ENCODE results near the gene ALDH16A1.

The ALDH16A1 gene

GRCh38 chr19:49423985-49424303 lies 29.1 kb upstream of the ALDH16A1 start:
- DNase-seq: no peak

DNA sequence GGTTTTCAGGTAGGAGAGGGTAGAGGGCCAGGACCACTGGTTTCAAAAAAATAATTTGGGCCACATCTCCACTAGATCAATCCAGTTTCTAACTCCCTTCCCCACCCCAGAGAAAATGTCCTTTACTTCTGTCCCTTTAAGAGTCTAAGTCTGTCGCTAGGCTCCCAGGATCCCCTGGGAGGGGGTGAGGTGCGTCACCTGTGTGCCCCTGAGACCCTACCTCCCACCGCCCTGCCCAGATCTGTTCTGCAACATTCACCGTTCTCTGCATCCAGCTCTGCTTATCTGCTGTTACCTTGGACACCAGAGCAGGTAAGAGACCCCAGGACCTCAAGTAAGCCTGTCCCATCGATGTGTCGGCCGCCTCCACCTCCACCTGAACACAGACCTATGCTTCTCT lies 27.8 kb upstream of the ALDH16A1 start, which contains the start of gene GFY:
Gene GFY (plus strand): TSS at position 211 of the 400 bp plus-strand sequence. CDS start 1,043 bp downstream, outside the sequence.
- DNase-seq: no peak

- DNase-seq: peak; percentile 75
Measured at GRCh38 chr19:49425922-49426592, 27.0 kb upstream of the ALDH16A1 start.

GRCh38 chr19:49427339-49427738 lies 25.7 kb upstream of the ALDH16A1 start:
- no peak for DNase-seq

- DNase-seq: peak; percentile 51
Measured at GRCh38 chr19:49427855-49428546, 25.0 kb upstream of the ALDH16A1 start.

DNA sequence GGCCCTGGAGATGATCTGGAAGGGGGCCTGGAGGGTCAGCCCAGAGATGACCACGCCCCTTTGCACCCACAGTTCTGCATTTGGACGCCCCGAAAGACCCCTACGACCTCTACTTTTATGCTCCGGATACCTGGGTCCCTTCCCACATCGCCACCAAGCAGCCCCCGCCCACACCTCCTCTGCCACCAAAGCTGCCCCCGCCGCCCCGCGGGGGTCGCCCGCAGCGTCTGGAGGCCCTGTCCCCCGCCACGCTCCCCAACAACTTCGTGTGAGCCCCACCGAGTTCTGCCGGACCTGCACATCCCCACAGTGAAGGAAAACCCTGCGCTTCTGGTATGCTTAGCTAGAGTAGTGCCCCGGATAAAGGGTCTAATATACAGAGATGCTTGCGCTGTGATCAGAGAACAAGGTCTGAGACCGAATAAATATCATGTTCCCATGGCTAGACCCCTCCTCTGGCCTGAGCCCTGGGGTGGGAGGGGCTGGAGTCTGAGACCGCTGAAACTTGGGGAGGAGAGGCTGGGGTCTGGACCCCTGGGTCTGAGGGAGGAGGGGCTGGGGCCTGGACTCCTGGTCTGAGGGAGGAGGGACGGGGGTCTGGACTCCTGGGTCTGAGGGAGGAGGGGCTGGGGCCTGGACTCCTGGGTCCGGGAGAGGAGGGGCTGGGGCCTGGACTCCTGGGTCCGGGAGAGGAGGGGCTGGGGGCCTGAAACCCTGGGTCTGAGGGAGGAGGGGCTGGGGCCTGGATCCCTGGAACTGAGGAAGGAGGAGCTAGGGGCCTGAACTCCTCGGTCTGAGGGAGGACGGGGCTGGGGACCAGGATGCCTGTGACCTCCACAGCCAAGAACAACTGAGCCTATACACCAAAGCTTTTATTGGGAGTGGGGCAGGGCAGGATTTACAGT lies 24.2 kb upstream of the ALDH16A1 start:
- DNase-seq: no peak

DNA sequence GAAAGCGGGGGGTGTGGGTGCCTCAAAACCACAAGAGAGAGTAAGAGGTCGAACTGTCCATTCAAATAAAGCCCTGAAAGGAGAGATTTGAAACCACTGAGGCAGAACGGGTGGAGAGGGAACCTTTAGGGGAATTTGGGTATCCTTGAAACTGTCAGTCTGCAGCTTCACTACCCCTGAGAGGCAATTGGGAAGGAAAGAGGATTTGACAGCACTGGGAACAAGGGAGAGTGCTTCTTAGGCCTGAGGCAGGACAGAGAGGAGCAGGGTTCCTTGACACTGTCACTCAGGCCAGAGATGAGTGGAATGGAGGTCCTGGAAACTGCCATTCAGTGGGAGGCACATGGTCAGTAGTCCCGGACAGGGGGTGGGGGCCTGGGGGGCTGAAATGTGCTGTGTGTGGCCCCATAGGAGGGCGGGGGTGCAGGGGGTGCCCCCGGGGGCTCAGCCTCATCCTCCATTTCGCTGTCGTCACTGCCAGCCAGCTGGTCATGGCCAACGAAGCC lies 22.8 kb upstream of the ALDH16A1 start:
- no peak for DNase-seq

GRCh38 chr19:49430678-49431329 lies 22.2 kb upstream of the ALDH16A1 start:
- peak; percentile 62 for DNase-seq

- DNase-seq: peak; percentile 69
Measured at GRCh38 chr19:49431330-49431749, 21.7 kb upstream of the ALDH16A1 start.

DNA sequence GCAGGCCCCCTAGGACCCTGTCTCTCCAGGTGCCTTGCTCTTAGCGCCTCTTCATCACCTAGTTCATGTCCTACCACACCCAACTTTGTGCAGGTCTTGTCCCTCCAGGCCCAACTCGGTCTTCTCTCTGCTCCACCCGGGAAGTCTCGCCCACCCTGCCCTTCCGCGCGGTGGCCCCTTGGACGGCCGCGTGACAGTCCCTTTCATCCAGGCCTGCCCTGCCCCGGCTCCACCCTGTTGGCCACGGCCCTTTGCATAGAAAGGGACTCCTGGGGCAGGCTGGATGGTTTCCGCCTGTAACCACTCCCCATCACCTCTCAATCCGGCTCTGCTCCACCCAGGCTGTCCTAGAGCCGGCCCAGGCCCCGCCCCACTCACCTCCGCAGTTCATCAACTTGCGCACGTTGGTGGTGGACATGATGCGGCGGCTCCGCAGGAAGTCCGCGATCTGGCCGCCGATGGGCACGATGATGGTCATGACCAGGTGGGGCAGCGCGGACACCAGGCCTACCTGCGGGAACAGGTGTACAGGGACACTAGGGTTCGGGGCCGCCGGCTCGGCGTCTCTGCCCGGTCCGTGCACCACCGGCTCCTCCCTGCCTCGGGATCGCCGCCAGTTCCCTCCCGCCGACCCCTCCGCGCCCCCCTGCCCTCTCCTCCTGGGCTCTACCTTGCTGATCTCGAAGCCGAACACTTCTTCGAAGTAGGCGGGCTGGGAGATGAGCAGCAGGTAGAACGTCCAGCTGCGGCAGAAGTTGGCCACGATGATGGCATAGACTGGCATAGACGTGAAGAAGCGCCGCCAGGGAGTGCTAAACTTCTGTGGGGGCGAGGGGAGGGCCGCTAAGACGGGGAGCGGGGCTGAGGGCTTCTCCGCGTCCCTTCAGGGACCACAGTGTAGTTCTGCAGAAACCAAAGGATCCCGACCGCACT lies 20.6 kb upstream of the ALDH16A1 start:
- no peak for DNase-seq

GRCh38 chr19:49433240-49433901 lies 19.7 kb upstream of the ALDH16A1 start:
- no peak for DNase-seq

GRCh38 chr19:49434907-49435583 lies 18.0 kb upstream of the ALDH16A1 start:
- DNase-seq: no peak

DNA sequence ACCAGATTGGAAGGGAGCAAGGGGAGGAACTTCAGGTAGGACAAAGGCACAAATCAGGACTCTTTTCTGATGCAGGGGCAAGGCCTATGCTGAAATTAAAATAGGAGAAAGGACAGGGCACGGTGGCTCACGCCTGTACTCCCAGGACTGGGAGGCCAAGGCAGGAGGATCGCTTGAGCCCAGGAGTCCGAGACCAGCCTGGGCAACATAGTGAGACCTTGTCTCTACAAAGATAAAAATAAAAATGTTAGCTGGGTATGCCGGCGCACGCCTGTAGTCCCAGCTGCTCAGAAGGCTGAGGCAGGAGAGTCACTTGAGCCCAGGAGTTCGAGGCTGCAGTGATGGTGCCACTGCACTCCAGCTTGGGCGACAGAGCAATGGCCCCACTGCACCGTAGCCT lies 17.4 kb upstream of the ALDH16A1 start:
- no peak for DNase-seq

DNA sequence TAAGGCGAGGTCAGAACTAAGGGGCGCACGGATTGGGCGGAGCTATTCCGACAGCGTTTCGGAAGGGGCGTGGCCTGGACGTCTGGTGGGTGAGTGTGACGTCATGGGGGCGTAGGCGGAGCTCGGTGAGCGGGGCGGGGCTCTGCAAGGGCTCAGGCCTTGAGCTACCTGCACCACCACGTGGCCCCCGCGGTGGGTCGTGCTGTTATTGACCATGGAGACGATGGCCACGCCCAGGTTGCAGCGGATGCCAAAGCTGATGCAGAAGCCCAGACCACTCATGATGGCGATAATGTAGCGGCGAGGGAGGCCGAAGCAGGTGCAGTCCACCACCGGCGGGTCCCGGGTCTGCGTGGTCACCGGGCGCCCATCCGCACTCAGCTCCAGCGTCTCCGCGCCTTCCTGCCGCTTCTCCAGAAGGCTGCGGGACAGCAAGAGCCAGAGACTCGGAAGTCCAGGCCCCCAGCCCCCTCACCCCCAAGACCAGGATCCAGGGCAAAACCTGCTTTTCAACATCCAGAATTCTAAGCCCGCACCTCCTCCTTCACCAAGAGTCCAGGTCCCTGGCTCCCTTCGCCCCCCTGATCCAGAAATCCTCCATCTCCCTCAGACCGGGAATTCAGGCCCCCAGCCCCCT lies 16.5 kb upstream of the ALDH16A1 start:
- peak; percentile 89 for DNase-seq

- no peak for DNase-seq
Measured at GRCh38 chr19:49437231-49437630, 15.8 kb upstream of the ALDH16A1 start.

- DNase-seq: no peak
Measured at GRCh38 chr19:49438261-49438660, 14.8 kb upstream of the ALDH16A1 start.

GRCh38 chr19:49439836-49440235 lies 13.2 kb upstream of the ALDH16A1 start:
- DNase-seq: no peak

- no peak for DNase-seq
Measured at GRCh38 chr19:49440439-49441209, 12.4 kb upstream of the ALDH16A1 start.
